K562 (cell line): ENCODE measurements around the gene NIPAL3. TPM values are rescaled to one million over a fixed set of nuclear protein-coding genes. Genes with fewer than 3 reads are reported as not detected.

ENCODE experiments used
- BMI1 ChIP-seq: fragments of 150-350 bp; IDR thresholded peaks from 2 replicates; pipeline ENCODE4 v1.6.1; 2014; ENCODE audit warnings: low read length
- CBFA2T2 ChIP-seq: fragments of 450-650 bp; conservative IDR thresholded peaks from 2 replicates; pipeline ENCODE4 v1.6.1; 2017; ENCODE audit warnings: mild to moderate bottlenecking
- CREB1 ChIP-seq, 2 experiments: sonication (generic) in 1 of 2; formaldehyde crosslinking in 1 of 2; IDR thresholded peaks; 2 replicates each; pipeline versions ENCODE4 v1.6.1 to v1.8.0; 2012 to 2022; ENCODE audit warnings: inconsistent platforms in 1 of 2, mild to moderate bottlenecking in 1 of 2, missing genetic modification reagents in 1 of 2, moderate library complexity in 1 of 2
- DIDO1 ChIP-seq: fragments of 450-650 bp; IDR thresholded peaks from 2 replicates; pipeline ENCODE4 v1.6.1; 2016; ENCODE audit warnings: low read depth, missing biosample characterization, missing genetic modification characterization
- ESRRA ChIP-seq: fragments of 450-650 bp; IDR thresholded peaks from 2 replicates; pipeline ENCODE4 v1.6.1; 2014; ENCODE audit warnings: low read depth, mild to moderate bottlenecking, moderate library complexity, borderline replicate concordance
- NFIX ChIP-seq: fragments of 250-450 bp; sonication (Bioruptor Pico); IDR thresholded peaks from 2 replicates; pipeline ENCODE4 v1.4.0; 2020; ENCODE audit warnings: low read depth, mild to moderate bottlenecking, moderate library complexity
- POU5F1 ChIP-seq: fragments of 150-350 bp; IDR thresholded peaks from 2 replicates; pipeline ENCODE4 v1.6.1; 2014; ENCODE audit warnings: borderline replicate concordance, low read length, low read depth, mild to moderate bottlenecking; ENCODE audit not compliant: partially characterized antibody
- RAD51 ChIP-seq: fragments of 450-650 bp; IDR thresholded peaks from 2 replicates; pipeline ENCODE4 v1.7.1; 2016; ENCODE audit warnings: low read depth, mild to moderate bottlenecking, borderline replicate concordance
- RFX7 ChIP-seq: fragments of 250-450 bp; sonication (Bioruptor Pico); IDR thresholded peaks from 2 replicates; pipeline ENCODE4 v1.5.1; 2021; ENCODE audit warnings: mild to moderate bottlenecking
- TAF9B ChIP-seq: fragments of 450-650 bp; IDR thresholded peaks from 2 replicates; pipeline ENCODE4 v1.6.1; 2018; ENCODE audit warnings: mild to moderate bottlenecking; ENCODE audit not compliant: partially characterized antibody
- TSHZ1 ChIP-seq: fragments of 250-450 bp; sonication (Bioruptor Pico); IDR thresholded peaks from 2 replicates; pipeline ENCODE4 v1.4.0; 2020; ENCODE audit warnings: mild to moderate bottlenecking, moderate library complexity
- UBTF ChIP-seq, 2 experiments: IDR thresholded peaks; 2 replicates each; pipeline ENCODE4 v1.6.1; 2012; ENCODE audit warnings: improper control_type of control experiment in 2 of 2, low read depth in 2 of 2, low read length in 2 of 2, borderline replicate concordance in 1 of 2
- ZC3H4 ChIP-seq: sonication (generic); formaldehyde crosslinking; IDR thresholded peaks from 2 replicates; pipeline ENCODE4 v1.9.0; 2021; ENCODE audit warnings: missing genetic modification reagents, borderline replicate concordance
- ZFP36 ChIP-seq: fragments of 150-350 bp; IDR thresholded peaks from 2 replicates; pipeline ENCODE4 v1.6.1; 2018; ENCODE audit warnings: low read length, low read depth; ENCODE audit not compliant: partially characterized antibody
- ZFX ChIP-seq: sonication (generic); formaldehyde crosslinking; IDR thresholded peaks from 2 replicates; pipeline ENCODE4 v1.8.0; 2022; ENCODE audit warnings: mild to moderate bottlenecking, missing genetic modification reagents, moderate library complexity
- ZNF146 ChIP-seq: IDR thresholded peaks from one replicate; pipeline ENCODE4 v1.6.1; 2018; ENCODE audit warnings: missing compliant biosample characterization; ENCODE audit not compliant: unreplicated experiment
- polyA plus RNA-seq, 8 experiments: library from polyadenylated mRNA; depleted of rRNA in 4 of 8; stranded (reverse) in 5 of 8; unstranded in 3 of 8; fragments of >200 nt; fragmentation: Nextera tagmentation in 2 of 8; fragmentation: Illumina TruSeq in 1 of 8; extraction: Ambion mirVana in 2 of 8; extraction: Trizol in 1 of 8; gene quantifications; 2 replicates each; pipeline versions ENCODE4 v1.2.1 to v1.2.3, GENCODE V29; 2011 to 2014; ENCODE audit warnings: inconsistent platforms in 1 of 8, missing spikeins in 1 of 8
- total RNA-seq, 7 experiments: library from RNA; depleted of rRNA in 6 of 7; stranded (reverse); fragments of >200 nt in 6 of 7; fragmentation: Illumina TruSeq in 2 of 7; extraction: Trizol in 2 of 7; gene quantifications; 2 replicates each; pipeline versions ENCODE4 v1.2.1 to v1.2.3, GENCODE V29; 2011 to 2021; ENCODE audit warnings: low replicate concordance in 1 of 7
- TF ChIP-seq, protein P1 (sequence below): IDR thresholded peaks from 2 replicates; pipeline ENCODE4 v1.6.1; 2012; ENCODE audit warnings: low read depth, low read length, improper control_type of control experiment, borderline replicate concordance
- TF ChIP-seq, protein P2 (sequence below): fragments of 250-450 bp; sonication (Bioruptor Pico); IDR thresholded peaks from 2 replicates; pipeline ENCODE4 v1.4.0; 2020; ENCODE audit warnings: borderline replicate concordance

NIPAL3 gene
- total and polyA plus RNA-seq, 9 of the 15 experiments (the other 6 are each of a cell fraction or from before 2014, with no cell fraction given), result 10.5 to 26.3 (median 16.0) TPM

DNA sequence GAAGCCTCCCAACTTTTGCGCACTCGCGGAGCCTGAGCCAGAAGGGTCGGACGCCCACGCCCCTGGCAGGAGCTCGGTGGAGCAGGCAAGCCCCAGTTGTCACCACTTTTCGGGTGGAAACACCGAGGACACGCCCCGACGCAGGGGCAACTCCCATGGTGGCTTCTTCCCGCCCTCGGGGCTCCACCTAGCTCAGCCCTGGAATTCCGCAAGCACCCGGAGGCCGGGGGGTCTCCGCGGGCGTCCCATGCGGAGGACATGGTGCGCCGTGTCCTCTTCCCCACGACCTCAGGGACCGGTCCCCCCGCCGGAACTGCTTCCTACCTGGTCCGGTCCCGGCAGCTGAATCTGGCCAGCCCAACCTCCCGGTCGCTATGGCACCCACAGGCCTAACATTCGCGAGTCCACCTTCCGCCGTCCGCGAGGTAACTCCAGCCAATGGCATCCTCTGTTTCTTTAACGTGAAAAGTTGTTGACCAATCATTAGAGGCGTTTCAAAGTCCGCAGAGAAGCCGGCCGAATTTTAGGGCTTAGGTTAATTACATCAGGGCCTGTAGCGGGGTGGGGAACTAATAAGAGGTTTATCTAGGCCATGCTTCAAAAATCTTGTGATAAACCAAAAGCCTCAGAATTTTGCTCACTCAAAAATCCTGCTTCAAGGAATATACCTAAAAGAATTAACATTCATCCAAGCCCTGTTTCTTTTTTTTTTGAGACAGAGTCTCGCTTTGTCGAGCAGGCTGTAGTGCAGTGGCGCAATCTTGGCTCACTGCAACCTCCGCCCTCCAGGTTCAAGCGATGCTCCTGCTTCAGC, 2.0 kb upstream of the NIPAL3 start, which contains the start of gene STPG1 (continued):
- TF ChIP-seq UBTF (IDR thresholded peaks at IDR 0.05; ENCODE audit: borderline replicate concordance in 1 of 2, low read depth in 2 of 2, low read length in 2 of 2) (no peak), BMI1 (peak; percentile 90), ZNF146 (CRISPR knock-in tag) (no peak), TAF9B (no peak), CBFA2T2 (no peak), POU5F1 (no peak), ESRRA (peak; percentile 69), TSHZ1 (no peak), CREB1 (IDR thresholded peaks at IDR 0.05) (peak; percentile 49; the same call in 1 of the 2 replicates), CREB1 (CRISPR knock-in tag; IDR thresholded peaks at IDR 0.05) (no peak), ZFP36 (no peak), NFIX (CRISPR knock-in tag) (no peak), RFX7 (CRISPR knock-in tag) (no peak), DIDO1 (tag) (no peak), ZC3H4 (CRISPR knock-in tag) (no peak), ZFX (CRISPR knock-in tag) (peak; percentile 90), RAD51 (no peak)
- TF ChIP-seq, protein P1, sequence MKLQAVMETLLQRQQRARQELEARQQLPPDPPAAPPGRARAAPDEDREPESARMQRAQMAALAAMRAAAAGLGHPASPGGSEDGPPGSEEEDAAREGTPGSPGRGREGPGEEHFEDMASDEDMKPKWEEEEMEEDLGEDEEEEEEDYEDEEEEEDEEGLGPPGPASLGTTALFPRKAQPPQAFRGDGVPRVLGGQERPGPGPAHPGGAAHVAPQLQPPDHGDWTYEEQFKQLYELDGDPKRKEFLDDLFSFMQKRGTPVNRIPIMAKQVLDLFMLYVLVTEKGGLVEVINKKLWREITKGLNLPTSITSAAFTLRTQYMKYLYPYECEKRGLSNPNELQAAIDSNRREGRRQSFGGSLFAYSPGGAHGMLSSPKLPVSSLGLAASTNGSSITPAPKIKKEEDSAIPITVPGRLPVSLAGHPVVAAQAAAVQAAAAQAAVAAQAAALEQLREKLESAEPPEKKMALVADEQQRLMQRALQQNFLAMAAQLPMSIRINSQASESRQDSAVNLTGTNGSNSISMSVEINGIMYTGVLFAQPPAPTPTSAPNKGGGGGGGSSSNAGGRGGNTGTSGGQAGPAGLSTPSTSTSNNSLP, result no peak
- TF ChIP-seq, protein P2, sequence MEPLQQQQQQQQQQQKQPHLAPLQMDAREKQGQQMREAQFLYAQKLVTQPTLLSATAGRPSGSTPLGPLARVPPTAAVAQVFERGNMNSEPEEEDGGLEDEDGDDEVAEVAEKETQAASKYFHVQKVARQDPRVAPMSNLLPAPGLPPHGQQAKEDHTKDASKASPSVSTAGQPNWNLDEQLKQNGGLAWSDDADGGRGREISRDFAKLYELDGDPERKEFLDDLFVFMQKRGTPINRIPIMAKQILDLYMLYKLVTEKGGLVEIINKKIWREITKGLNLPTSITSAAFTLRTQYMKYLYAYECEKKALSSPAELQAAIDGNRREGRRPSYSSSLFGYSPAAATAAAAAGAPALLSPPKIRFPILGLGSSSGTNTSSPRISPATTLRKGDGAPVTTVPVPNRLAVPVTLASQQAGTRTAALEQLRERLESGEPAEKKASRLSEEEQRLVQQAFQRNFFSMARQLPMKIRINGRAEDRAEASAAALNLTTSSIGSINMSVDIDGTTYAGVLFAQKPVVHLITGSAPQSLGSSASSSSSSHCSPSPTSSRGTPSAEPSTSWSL (CRISPR knock-in tag), result no peak
